ELF-1 (cell line): ENCODE measurements around the gene AMOTL1.

Source experiments
- DNase-seq: peaks from one replicate; pipeline ENCODE4 v3.0.0-alpha.2; 2016; ENCODE audit warnings: low read depth, low spot score

Gene AMOTL1

GRCh38 chr11:94924171-94924572 is 156.0 kb downstream of the AMOTL1 start:
- no peak for DNase-seq

- DNase-seq = no peak
Measured at GRCh38 chr11:94924612-94925011, 156.5 kb downstream of the AMOTL1 start.

- DNase-seq = no peak
Measured at GRCh38 chr11:94925422-94926270, 157.5 kb downstream of the AMOTL1 start.

GRCh38 chr11:94926271-94926625 is 158.1 kb downstream of the AMOTL1 start:
- DNase-seq = peak; percentile 17
